Right renal cortex interstitium (tissue), 3 donors: ENCODE results near the gene SLAMF7. TPM values are rescaled to one million over a fixed set of nuclear protein-coding genes. Genes with fewer than 3 reads are reported as not detected.
"Not testable (repeated sequence)": the region's sequence is repeated elsewhere in the genome, so short reads cannot be mapped to it uniquely, and the experiment has no call there.

ENCODE experiments used
- DNase-seq, 3 donors: peaks; one replicate each; pipeline ENCODE4 v3.0.0-alpha.2; 2013; ENCODE audit warnings: low read depth in 3 of 3, low spot score in 2 of 3
- polyA plus RNA-seq, 3 donors: library from polyadenylated mRNA; unstranded; fragments of 120-200 nt; gene quantifications; one replicate each; pipeline ENCODE4 v1.2.1, GENCODE V29; 2013; ENCODE audit not compliant: insufficient read length in 3 of 3

Gene SLAMF7, protein sequence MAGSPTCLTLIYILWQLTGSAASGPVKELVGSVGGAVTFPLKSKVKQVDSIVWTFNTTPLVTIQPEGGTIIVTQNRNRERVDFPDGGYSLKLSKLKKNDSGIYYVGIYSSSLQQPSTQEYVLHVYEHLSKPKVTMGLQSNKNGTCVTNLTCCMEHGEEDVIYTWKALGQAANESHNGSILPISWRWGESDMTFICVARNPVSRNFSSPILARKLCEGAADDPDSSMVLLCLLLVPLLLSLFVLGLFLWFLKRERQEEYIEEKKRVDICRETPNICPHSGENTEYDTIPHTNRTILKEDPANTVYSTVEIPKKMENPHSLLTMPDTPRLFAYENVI
- under 1 TPM; 0.24 to 0.52 (median 0.28) TPM for polyA plus RNA-seq

DNA sequence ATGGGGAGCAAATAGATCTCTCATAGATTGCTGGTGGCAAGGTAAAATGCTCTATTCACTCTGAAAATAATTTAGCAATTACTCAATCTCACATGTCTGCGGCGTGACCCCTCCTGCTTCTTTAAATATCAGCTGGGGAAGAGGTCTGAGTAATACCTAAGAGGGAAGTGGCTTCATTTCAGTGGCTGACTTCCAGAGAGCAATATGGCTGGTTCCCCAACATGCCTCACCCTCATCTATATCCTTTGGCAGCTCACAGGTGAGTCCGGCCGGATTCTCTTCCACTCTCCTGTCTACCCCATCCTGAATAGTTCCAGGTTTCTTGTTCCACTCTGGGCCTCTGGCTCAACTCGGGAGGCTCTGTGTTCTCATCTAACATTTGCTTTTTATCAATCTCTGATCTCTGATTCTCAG lies at the start of gene SLAMF7:
SLAMF7 (plus strand) TSS at position 150 of the 414 bp plus-strand sequence; CDS start at position 205, 55 bp downstream.
- no peak for DNase-seq

DNA sequence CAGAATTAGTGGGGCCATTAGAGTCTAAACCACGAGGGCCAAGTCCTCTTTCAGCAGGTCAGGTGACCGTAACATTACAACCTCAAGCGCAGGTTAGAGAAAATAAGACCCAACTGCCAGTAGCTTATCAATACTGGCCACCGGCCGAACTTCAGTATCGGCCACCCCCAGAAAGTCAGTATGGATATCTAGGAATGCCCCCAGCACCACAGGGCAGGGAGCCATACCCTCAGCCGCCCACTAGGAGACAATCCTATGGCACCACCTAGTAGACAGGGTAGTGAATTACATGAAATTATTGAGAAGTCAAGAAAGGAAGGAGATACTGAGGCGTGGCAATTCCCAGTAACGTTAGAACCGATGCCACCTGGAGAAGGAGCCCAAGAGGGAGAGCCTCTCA lies 46.7 kb upstream of the SLAMF7 start:
- not testable (repeated sequence) for DNase-seq

DNA sequence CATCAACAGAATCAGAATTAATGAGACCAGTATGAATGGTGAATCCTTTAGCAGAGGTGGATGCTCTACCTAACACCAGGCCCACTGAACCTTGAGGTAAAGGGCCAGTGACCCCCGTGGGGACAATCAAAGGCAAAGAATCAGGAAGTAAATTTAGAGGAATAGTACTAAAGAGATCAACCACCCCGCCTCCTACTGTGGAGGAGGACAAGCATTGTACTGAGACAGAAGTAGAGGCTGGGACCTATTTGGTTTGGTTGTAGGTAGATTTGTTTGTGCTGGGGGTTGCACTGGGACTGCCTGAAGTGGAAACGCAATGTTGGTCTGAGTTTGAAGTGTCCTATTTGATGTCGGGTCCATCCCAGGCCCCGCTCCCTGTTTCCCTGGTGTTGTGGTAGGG lies 36.9 kb upstream of the SLAMF7 start:
- no peak for DNase-seq

DNA sequence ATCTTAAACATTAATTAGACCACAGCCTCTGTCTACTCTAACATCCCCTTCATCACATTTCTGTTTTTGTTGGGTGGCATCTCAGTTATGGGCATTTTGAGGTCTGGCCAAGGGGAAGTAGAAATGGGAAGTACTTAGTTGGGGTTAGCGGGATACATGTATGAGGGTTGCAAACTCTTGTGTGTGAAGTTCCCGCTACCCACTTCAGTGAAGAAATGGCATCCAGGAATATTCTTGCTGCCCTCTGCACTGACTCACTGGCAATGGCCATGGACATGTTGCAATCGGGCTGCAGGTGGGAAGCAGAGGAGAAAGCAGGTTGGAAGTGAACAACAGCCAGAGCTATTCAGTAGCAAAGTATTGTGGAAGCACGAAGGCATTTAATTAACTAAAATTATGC lies 34.8 kb upstream of the SLAMF7 start:
- DNase-seq = no peak

DNA sequence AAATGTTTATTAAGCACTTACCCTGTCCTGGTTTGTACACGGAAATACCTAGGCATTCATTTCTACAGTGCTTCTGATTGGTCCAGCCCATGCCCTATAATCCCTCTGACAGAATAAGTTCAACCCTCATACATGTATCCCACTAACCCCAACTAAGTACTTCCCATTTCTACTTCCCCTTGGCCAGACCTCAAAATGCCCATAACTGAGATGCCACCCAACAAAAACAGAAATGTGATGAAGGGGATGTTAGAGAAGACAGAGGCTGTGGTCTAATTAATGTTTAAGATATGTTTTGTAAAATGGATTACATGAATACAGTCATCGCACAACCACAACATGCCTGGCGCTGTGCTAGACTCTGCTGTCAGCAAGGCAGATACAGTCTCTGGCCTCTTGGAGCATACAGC lies 33.8 kb upstream of the SLAMF7 start:
- not testable (repeated sequence) for DNase-seq

DNA sequence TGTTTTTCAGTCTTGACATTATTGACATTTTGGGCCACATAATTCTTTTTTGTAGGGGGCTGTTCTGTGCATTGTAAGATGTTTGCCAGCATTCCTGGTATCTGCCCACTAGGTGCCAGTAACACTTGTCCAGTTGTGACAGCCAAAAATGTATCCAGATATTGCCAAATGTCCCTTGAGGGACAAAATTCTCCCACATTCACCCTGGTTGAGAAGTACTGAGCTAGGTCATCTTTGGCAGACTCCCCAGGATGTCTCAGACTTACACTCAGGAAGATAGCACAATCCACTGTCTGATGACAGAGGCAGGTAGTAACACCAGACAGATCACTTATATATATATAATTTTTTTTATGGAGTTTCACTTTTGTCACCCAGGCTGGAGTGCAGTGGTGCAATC lies 33.3 kb upstream of the SLAMF7 start:
- no peak for DNase-seq

DNA sequence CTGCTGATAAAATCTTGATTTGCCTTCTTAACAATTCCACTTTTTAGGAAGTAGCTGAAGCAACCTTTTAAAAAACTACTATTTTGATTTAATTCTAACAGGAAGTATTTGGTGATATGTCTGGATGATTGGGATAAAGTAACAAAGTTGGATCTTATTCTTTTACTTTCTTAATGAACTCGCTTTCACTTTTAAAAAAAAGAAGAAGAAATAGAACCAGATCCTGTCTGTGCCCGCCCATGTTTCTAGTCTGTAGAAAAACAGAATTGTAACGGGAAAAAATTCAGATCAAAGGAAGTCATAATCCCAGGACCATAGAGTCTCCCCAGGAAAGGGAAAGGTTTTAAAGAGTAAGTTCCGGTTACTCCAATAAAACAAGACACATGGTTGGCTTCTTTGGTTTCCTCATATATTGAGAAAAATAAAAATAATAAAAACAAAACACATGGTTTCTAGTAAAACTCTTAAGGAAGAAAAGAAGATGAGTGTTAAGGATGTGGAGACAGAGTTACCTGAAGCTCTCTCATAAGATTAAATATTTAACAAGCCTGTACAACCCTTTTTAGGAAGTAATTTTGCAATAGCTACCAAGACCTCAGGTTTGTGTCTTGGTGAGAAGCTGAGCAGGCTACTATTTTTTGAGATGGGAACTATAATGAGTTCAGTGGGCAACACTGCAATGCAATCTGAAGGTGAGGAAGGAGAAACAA lies 32.4 kb upstream of the SLAMF7 start:
- no peak for DNase-seq

DNA sequence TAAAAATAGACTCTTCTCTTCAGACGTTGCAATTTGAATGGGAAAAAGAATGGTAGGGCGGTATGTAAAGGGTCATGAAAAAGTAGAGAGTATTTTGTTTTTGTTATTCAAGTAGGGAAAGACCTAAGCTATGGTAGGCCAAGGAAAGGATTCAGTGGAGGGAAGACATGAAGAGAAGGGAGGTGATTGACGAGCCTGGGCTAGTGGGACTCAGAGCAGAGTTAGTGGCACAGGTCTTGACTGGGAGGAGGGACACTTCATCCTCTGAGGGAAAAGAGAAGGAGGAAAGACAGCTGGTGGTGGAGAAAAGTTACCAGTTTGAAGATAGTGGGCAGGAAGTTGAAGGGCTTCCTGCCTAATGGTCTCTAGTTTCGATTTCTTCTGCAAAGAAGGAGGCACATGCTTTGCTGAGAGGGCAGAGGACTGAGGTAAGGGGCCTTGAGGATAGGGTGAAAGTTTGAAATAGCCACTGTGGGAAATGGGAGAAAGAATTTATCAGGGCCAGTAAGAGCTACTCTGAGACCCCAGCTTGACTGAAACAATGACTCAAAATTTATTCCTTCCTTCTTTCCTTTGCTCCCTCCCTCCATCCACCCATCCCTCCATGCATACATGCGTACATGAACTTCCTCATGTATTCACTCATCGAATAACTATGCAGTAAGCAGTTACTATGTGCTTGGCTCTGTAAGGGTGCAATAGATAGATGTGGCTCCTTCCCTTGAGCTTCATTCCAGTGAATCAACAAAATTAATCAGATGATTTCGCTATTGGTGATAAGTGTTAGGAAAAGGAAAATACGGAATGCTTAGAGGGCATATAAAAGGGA lies 31.6 kb upstream of the SLAMF7 start:
- DNase-seq = no peak

DNA sequence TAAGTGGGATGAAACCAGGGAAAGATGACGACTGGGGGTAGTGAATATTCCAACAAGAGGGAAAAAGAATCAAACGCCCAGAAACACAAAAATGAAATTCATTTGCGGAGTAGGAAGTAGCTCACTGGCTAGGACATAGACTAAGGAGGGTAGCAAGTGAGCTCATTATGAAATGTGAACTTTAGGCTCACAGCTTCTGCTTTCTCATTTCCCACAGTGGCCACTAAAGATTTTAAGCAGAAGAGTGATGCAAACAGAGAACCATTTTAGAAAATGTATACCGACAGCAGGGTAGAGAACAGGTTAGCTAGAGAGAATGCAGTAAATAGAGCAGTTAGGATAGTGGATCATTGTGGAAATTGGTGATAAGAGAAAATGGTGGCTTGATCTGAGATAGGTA lies 30.9 kb upstream of the SLAMF7 start:
- no peak for DNase-seq

DNA sequence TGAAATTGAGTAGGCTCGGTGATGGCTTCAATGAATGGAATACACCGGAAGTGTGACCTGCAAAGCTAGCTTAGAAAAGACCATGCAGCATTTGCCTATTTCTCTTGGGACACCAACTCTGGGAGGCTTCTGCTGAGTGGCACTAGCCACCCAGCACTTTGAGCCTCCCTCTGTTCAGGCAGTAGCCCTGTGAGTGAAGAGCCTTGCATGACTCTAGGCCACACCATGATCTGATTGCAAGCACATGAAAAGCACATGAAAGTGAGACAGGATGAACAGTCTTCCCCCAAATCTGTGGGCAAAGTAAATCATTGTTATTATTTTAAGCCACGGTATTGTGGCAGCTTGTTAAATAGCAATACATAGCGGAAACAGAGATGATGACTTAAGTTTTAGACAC lies 30.2 kb upstream of the SLAMF7 start:
- DNase-seq = no peak

DNA sequence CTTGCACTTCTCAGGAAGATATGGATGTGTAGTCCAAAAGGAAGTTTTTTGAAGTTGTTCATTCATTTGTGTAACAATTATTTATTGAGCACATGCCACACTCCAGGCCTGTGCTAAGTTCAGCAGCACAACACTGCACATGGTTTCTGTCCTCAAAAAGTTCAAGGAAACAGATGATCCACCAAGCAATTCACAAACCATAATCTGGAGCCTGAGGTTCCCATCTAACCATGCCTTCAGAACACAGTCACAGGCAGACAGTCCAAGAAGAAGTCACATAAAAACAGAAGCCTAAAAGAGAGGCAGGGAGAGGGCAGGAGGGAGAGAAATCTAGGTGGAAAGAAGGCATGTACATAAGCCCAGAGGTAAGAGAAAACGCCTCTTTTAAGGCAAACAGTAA lies 29.3 kb upstream of the SLAMF7 start:
- DNase-seq = no peak

DNA sequence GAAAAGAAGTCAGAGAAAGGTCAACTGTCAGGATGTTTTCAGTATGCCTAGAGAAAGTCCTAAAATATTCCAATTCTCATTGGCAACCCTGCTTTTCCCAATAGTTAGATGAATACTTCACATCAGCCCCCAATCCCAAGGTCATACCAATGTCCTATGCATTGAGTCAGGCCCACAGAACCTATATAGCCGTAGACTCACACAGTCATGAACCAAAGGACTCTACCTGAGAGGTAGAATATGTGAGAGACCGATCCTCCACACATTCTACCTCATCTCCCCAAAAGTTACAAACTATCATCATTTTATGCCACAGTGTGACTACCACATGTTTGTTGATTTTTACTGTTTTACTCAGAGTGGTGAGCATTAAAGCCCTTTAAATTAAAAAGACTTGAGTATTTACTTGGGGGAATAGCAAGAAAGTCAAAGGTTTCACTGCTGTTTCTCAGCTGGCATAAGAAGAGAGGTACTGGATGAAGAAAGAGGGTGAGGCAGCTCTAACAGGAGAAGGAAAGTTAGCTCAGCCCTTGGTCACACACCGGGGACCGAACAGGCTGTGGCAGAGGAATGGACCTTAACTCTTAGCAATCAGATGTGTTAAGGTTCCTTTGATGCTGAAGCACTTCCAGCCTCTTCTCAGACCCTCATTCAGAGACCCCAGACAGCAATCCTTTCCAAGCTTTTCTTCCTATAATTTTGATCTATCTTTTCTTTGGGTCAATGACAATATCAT lies 28.4 kb upstream of the SLAMF7 start:
- no peak for DNase-seq

DNA sequence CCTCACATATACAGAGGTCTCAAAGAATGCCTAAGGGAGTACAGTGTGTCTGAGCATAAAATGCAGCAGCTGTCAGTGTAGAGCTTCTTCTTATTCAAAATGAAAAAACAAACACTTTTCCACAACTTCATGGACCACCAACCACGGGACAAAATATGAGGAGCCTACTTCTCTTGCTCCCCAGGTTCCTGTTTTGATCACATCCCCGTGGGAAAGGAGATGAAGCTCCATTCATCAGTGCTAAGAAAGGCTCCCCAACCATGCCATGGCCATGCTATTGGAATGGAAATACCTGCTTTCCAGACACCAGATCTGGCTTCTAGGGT lies 27.8 kb upstream of the SLAMF7 start:
- no peak for DNase-seq

DNA sequence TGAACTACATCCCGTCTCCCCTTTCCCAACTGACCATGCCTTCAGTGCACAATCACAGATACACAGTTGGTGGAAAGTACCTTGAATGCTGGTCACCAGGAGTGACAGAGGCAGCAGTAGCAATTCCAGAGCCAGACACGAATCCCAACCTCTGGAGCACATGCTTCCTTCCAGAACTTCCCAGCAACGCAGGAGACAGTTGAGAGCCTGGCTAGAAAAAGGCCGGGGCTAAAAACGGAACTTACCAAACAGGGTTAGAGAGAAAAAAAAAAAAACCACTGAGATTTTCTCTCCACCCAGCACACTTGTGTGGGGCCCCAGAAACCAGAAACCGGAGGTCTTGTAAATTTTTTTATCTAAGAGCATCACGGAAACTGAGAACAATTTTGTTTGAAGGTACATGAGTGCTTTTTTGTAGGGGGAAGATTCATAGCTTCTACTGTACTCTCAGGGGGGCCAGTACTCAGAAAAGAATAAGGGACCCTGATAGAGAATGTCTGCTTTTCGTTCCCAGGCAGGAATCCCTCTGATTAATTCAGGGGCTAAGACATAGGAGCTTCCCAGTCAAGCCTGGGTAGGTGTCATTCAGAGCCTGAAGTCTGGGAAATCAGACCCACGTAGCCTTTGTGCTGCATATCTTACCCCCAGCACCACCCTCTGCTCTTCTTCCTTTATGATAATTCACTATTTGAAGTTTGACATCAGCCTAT lies 27.3 kb upstream of the SLAMF7 start, which contains the start of gene CD48:
CD48 (minus strand) TSS at position 221 of the 710 bp plus-strand sequence; CDS start at position 162, 59 bp downstream.
- DNase-seq = no peak

DNA sequence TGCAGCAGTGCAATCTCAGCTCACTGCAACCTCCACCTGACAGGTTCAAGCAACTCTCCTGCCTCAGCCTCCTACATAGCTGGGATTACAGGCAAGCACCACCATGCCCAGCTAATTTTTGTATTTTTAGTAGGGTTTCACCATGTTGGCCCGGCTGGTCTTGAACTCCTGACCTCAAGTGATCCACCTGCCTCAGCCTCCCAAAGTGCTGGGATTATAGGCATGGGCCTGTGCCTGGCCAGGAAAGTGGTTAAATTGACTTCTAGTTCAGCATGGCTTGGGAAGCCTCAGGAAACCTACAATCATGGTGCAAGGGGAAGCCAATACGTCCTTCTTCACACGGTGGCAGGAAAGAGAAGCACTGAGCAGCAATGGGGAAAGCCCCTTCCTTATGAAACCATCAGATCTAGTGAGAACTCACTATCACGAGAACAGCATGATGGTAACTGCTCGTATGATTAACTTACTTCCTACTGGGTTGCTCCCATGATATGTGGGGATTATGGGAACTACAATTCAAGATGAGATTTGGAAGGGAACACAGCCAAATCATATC lies 26.4 kb upstream of the SLAMF7 start:
- DNase-seq = not testable (repeated sequence)

DNA sequence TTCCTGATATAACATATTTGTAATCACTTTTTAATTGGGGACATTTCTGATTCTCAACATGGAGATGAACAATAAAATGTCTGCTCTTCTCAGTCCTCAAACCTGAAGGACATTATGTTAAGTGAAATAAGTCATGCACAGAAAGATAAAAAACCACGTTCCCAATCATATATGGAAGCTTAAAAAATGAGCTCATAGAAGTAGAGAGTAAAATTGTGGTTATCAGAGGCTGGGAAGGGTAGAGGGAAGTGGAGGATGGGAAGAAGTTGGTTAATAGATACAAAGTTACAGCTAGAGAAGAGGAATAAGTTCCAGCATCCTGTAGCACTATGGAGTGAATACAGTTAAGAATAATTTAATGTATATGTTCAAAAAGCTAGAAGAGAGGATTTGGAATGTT lies 25.9 kb upstream of the SLAMF7 start:
- no peak for DNase-seq

DNA sequence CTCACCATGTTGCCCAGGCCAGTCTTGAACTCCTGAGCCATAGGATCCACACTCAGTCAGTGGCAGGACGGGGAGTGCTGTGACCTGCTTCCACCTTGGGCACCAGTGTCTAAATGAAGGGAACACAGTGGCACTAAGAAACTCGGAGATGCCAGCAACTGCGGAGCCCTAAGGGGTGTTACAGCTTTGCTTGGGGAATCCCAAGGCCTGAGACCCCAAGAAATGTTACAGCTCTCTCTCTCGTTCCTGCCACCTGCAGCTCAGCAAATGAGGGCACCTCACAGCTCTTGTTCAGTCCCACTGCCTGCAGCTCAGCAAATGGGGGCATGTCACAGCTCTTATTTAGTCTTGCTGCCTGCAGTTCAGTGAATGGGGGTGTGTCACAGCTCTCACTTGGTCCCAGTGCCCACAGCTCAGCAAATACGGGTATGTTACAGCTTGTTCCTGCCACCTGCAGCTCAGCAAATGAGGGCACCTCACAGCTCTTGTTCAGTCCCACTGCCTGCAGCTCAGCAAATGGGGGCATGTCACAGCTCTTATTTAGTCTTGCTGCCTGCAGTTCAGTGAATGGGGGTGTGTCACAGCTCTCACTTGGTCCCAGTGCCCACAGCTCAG lies 24.9 kb upstream of the SLAMF7 start:
- not testable (repeated sequence) for DNase-seq

DNA sequence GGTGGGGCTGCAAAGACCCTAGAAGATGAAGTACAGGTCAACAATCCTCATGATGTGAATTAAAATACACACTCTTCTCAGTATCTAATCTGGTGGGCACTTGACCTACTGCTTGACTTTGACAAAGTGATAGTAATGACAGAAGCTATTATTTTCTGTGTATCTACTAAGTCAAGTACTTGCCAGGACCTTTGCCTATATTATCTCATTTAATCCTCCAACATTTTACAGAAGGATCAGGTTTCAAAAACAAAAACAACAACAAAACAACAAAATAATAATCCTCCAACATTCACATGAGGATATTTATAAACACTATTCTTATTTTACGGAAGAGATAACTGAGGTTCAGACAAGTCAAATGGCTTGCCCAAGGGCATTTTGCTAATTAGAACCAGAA lies 23.0 kb upstream of the SLAMF7 start:
- no peak for DNase-seq

DNA sequence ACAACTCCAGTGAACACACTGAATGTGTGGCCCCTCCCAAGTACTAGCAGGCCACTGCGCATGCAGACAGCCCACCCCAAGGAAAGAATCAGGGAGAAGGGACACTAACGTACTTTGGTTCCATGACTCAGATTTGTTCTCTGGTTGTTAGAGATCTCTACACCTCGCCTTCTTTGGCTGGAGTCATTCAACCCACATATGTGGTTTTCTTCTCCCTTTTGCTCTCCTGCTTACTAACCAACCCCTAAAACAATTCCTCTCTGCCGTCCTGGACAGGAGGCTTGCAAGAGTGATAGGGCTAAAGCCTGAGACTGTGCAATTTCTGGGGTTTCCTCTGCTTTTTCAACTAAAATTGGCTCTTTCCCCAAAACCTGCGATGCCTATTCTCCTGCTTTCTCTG lies 21.7 kb upstream of the SLAMF7 start:
- no peak for DNase-seq
